ENCODE results near the gene KIFAP3.
"Not testable (repeated sequence)": the region's sequence is repeated elsewhere in the genome, so short reads cannot be mapped to it uniquely, and the experiment has no call there.

Gene KIFAP3

GRCh38 chr1:170078610-170079189 lies 4.2 kb upstream of the KIFAP3 start:
- DNase-seq (ENCODE audit: low spot score): no peak
- Histone ChIP-seq H3K27ac (ENCODE audit: poor library complexity, severe bottlenecking) (no peak overlapping the region), H3K4me3 (ENCODE audit: severe bottlenecking) (no peak overlapping the region), H3K4me1 (ENCODE audit: insufficient read depth, poor library complexity, severe bottlenecking) (no peaks in the 10 kb centered on the region), H3K36me3 (ENCODE audit: low read depth) (no peaks in the 10 kb centered on the region), H3K27me3 (ENCODE audit: insufficient read depth, poor library complexity, severe bottlenecking) (no peaks in the 10 kb centered on the region), H3K9me3 (ENCODE audit: severe bottlenecking) (no peaks in the 10 kb centered on the region)
- no peak for ATAC-seq (ENCODE audit: low read depth)
- TF ChIP-seq CTCF (IDR thresholded peaks at IDR 0.05; ENCODE audit: poor library complexity, severe bottlenecking): no peak

GRCh38 chr1:170077926-170078325 lies 3.4 kb upstream of the KIFAP3 start:
- Histone ChIP-seq H3K4me3 (ENCODE audit: severe bottlenecking) (no peak overlapping the region), H3K27me3 (ENCODE audit: insufficient read depth, poor library complexity, severe bottlenecking) (no peaks in the 10 kb centered on the region), H3K36me3 (ENCODE audit: low read depth) (no peaks in the 10 kb centered on the region), H3K4me1 (ENCODE audit: insufficient read depth, poor library complexity, severe bottlenecking) (peaks cover 1% of the 10 kb centered on the region), H3K9me3 (ENCODE audit: severe bottlenecking) (no peaks in the 10 kb centered on the region), H3K27ac (ENCODE audit: poor library complexity, severe bottlenecking) (no peak overlapping the region)
- TF ChIP-seq CTCF (IDR thresholded peaks at IDR 0.05; ENCODE audit: poor library complexity, severe bottlenecking): no peak
- ATAC-seq (ENCODE audit: low read depth) (no peak), DNase-seq (ENCODE audit: low spot score) (no peak)

- H3K4me1 ChIP-seq (ENCODE audit: insufficient read depth, poor library complexity, severe bottlenecking); H3K36me3 ChIP-seq (ENCODE audit: low read depth); H3K4me3 ChIP-seq (ENCODE audit: severe bottlenecking); DNase-seq (ENCODE audit: low spot score); H3K27ac ChIP-seq (ENCODE audit: poor library complexity, severe bottlenecking); H3K9me3 ChIP-seq (ENCODE audit: severe bottlenecking); H3K27me3 ChIP-seq (ENCODE audit: insufficient read depth, poor library complexity, severe bottlenecking); ATAC-seq (ENCODE audit: low read depth): not testable (repeated sequence)
Measured at GRCh38 chr1:170076952-170077351, 2.5 kb upstream of the KIFAP3 start.

GRCh38 chr1:170076199-170076598 lies 1.7 kb upstream of the KIFAP3 start:
- Histone ChIP-seq H3K27me3 (ENCODE audit: insufficient read depth, poor library complexity, severe bottlenecking) (no peaks in the 10 kb centered on the region), H3K4me3 (ENCODE audit: severe bottlenecking) (no peak overlapping the region), H3K36me3 (ENCODE audit: low read depth) (no peaks in the 10 kb centered on the region), H3K4me1 (ENCODE audit: insufficient read depth, poor library complexity, severe bottlenecking) (peaks cover 6% of the 10 kb centered on the region), H3K9me3 (ENCODE audit: severe bottlenecking) (no peaks in the 10 kb centered on the region), H3K27ac (ENCODE audit: poor library complexity, severe bottlenecking) (no peak overlapping the region)
- no peak for TF ChIP-seq CTCF (IDR thresholded peaks at IDR 0.05; ENCODE audit: poor library complexity, severe bottlenecking)
- no peak for ATAC-seq (ENCODE audit: low read depth)
- DNase-seq (ENCODE audit: low spot score): no peak

- H3K27me3 ChIP-seq (ENCODE audit: insufficient read depth, poor library complexity, severe bottlenecking): no peaks in the 10 kb centered on the region
- no peak for ATAC-seq (ENCODE audit: low read depth)
- no peak for TF ChIP-seq CTCF (IDR thresholded peaks at IDR 0.05; ENCODE audit: poor library complexity, severe bottlenecking)
- H3K36me3 ChIP-seq (ENCODE audit: low read depth): no peaks in the 10 kb centered on the region
- no peak overlapping the region for H3K27ac ChIP-seq (ENCODE audit: poor library complexity, severe bottlenecking)
- no peak for DNase-seq (ENCODE audit: low spot score)
- no peaks in the 10 kb centered on the region for H3K9me3 ChIP-seq (ENCODE audit: severe bottlenecking)
- peaks cover 6% of the 10 kb centered on the region for H3K4me1 ChIP-seq (ENCODE audit: insufficient read depth, poor library complexity, severe bottlenecking)
- H3K4me3 ChIP-seq (ENCODE audit: severe bottlenecking): peak overlapping the region; percentile 68
Measured at GRCh38 chr1:170075186-170075585, 691 bp upstream of the KIFAP3 start.
